ENCODE data around the gene TANGO2.

GRCh38 chr22:19996694-19997384, 24.1 kb upstream of the TANGO2 start:
- TF ChIP-seq CTCF (IDR thresholded peaks at IDR 0.05) (no peak), EZH2 (IDR thresholded peaks at IDR 0.05; ENCODE audit: borderline replicate concordance, insufficient read depth, low read depth, low read length, poor library complexity, severe bottlenecking) (no peak)

All from B cell (primary cell).